ENCODE measurements around the gene MEF2D.

GRCh38 chr1:156488566-156489165 is 11.9 kb downstream of the MEF2D start:
- TF ChIP-seq, protein P1, sequence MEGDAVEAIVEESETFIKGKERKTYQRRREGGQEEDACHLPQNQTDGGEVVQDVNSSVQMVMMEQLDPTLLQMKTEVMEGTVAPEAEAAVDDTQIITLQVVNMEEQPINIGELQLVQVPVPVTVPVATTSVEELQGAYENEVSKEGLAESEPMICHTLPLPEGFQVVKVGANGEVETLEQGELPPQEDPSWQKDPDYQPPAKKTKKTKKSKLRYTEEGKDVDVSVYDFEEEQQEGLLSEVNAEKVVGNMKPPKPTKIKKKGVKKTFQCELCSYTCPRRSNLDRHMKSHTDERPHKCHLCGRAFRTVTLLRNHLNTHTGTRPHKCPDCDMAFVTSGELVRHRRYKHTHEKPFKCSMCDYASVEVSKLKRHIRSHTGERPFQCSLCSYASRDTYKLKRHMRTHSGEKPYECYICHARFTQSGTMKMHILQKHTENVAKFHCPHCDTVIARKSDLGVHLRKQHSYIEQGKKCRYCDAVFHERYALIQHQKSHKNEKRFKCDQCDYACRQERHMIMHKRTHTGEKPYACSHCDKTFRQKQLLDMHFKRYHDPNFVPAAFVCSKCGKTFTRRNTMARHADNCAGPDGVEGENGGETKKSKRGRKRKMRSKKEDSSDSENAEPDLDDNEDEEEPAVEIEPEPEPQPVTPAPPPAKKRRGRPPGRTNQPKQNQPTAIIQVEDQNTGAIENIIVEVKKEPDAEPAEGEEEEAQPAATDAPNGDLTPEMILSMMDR (IDR thresholded peaks at IDR 0.05; ENCODE audit: low read length) = no peak
- TF ChIP-seq EZH2 (IDR thresholded peaks at IDR 0.05; ENCODE audit: borderline replicate concordance, low read length) = no peak
